HG02943 (cell line): ENCODE data around the gene PCSK2.

Source experiments
- ATAC-seq: cut with Tn5 transposase; IDR thresholded peaks from one replicate; pipeline ENCODE4 v1.9.1; 2021; ENCODE audit warnings: mild to moderate bottlenecking, low read depth, moderate library complexity; ENCODE audit not compliant: unreplicated experiment

The PCSK2 gene

DNA sequence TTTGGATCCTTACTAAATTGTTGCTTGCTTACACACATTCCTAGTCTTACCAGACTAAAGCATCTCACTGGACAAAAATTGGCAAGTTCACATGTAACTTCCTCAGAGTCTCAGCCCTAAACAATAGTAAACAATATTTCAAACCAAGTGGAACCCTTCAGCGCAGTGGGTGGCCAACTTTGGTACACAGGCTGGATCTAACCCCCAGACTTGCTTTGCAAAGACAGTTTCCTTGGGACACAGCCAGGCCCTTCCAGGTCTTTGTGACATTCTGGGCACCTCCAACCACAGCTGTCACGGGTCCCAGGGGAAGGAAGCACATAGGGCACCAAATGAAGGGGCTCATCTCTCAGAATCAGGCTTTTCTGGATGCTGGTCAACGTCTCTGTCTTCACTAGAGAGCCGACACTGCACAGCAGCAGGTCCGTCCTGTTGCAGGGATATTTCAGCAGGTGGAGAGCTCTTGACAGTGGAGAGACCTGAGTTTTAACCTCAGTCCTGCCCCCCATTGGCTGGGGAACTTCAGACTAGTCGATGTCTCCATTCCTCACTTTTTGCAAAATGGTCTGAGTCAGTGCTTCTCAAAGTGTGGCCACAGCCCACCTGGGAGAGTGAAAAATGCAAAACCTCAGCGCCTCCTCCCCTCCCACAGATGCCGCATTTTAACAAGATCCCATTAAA, 212.9 kb downstream of the PCSK2 start:
- no peak for ATAC-seq

GRCh38 chr20:17441745-17442144, 214.9 kb downstream of the PCSK2 start:
- no peak for ATAC-seq

DNA sequence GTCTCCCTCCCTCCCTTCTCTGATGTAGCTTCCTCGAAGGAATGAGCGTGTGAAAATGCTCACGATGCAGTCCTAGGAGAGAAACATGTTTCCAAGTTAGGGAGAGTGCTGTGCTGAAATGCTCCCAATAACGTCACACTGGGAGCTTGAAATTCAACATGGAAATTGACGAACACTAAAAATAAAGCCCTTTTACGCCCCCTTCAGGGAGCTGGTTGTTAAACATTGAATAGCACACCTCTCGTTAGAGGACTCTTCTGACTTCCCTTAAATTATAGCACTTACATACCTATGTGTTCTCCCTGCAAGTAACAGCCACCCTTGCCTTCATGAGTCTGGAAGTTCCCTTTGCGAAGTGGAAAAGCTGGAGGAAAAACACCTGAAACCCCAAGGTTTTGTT, 215.7 kb downstream of the PCSK2 start:
- no peak for ATAC-seq

DNA sequence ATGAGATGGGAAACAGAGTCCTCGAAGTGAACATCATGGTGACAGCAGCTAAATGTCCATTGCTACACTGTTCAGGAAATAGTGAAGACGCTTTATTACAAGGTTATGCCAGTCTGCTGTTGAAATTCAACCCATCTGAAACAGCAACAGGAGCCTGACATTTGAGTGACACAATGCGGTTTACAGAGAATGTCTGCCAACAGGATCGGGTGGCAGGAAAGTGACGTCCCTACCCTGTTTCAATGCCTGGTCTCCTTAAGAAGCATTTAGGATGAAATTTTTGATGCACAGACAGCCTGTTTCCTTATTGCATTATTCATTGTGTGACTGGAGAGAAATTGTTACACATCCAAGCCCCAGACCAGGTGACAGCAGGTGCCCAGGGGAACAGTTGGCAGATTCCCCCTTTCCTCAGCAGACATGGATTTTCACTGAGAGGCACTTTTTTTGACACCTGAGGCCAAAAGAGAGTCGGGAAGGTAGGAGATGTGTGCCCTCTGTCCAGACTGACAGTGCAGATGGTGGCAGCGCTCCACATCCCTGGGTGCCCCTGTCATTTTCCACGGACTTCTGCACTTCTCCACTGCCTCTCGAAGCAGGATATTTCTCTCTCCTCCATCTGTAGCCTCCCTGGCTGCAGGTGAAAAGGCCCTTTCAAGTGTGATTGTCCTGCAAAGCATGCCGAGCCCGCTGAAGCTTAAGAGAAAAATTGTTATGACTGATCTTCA, 216.5 kb downstream of the PCSK2 start:
- ATAC-seq = no peak

- ATAC-seq = no peak
Measured at GRCh38 chr20:17444091-17444490, 217.3 kb downstream of the PCSK2 start.

DNA sequence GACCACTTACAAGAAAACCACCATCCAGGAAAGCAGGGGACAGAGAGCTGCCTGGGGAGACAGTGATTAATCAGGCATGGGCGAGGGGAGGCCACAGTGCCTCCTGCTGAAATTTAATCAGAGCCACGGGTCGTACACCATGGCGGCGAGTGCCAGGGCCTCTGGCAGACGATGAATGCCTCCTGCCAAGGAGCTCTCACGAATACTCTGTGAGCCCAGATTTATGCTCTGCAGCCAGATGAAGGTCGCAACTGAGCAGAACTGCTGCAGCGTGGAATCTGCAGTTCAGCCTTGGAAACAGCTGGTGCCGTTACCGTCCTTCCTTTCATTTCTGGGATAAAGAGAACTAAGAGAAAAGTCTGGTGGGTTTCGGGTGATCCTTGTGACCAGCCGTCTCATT, 218.7 kb downstream of the PCSK2 start:
- no peak for ATAC-seq

- ATAC-seq = no peak
Measured at GRCh38 chr20:17446171-17446570, 219.3 kb downstream of the PCSK2 start.

DNA sequence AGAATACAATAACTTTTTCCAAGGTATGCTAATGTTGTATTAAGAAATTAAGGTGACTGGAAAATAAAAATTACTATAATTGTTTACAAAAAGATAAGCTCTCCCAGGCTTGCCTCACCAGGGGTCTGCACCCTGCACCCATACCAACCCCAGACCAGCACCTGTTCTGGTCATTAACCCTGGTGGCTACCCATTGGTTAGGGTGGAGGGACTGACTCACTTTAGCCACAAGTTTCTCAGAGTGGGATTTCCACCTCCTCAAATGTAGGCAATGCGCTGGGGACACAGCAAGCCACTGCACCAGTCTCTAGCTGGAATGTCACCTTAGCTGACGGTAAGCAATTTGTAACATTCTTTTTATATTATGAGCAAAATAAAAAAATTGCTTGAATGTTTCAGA, 221.2 kb downstream of the PCSK2 start:
- ATAC-seq = no peak

GRCh38 chr20:17449031-17449430, 222.2 kb downstream of the PCSK2 start:
- ATAC-seq = no peak

GRCh38 chr20:17452441-17452840, 225.6 kb downstream of the PCSK2 start:
- no peak for ATAC-seq

- no peak for ATAC-seq
Measured at GRCh38 chr20:17453592-17453991, 226.8 kb downstream of the PCSK2 start.

DNA sequence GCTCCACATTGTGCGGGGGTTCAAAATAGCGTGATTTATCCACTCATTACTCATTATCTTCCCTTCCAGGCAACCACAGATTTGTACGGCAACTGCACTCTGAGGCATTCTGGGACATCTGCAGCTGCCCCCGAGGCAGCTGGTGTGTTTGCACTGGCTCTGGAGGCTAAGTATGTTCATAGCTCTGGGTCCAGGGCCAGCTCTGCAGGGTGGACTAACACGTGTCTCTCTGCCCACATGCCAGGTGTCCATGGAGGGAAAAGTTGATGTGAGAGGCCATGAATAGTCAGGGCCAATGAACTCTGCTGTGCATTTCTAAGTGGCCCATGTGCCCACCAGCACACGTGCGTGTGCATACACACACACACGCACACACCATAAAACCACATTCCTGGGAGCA, 229.4 kb downstream of the PCSK2 start:
- no peak for ATAC-seq

DNA sequence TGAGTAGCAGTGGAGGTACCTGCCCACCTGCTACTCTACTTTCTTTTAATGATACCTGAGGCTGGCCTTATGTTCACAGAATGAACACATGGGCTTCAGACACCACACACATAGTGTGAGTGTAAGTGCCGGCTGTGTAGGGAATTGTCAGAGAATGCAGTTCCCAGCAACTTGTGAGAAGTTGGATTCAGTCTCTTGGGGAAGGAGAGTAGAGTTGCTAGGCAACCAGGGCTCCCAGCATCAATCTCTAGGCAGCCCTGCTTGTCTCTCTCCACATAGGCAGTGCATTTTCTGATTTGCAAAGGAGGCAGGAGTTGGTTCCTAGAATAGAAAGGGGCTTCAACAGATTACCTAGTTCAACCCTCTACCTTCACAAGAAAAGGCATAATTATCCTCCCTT, 230.2 kb downstream of the PCSK2 start:
- no peak for ATAC-seq

GRCh38 chr20:17457588-17458190, 230.8 kb downstream of the PCSK2 start:
- no peak for ATAC-seq

- ATAC-seq = no peak
Measured at GRCh38 chr20:17460119-17460518, 233.3 kb downstream of the PCSK2 start.

DNA sequence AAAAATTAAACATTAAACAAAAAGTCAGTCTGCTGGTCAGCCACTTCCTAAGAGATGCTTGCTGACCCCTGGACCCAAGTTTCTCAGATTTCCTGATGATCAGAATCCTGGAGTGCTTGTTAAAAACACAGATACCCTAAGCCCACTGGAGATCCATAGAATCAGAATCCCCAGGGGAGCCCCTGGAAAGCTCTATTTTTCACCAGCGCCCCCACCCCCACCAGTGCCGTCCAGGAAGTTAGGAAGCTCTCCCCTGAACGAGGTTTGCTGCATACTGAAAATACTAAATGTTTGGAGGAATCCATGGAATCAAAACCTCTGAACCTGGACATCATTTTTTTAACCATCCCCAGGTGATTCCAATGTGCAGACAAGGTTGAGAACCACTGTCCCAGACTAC, 235.1 kb downstream of the PCSK2 start:
- ATAC-seq = no peak

DNA sequence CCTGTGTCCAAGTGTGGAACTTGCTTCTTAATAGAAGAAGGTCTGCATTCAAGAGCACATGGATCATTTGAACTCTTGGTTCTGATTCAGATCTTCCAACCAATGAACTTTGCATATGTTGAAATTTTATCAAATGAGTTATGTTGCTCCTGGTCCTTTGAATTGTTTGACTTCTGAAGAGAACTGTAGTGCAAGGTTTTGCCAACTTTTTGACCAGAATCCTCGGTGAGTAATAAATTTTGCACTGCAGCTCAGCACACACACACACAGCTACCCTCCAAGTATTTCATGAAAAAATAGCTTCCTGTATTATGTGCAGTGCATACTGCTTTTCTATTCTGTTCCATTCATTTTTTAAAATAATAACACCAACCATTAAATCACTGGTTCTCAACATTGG, 236.9 kb downstream of the PCSK2 start:
- no peak for ATAC-seq

- ATAC-seq = no peak
Measured at GRCh38 chr20:17465236-17465635, 238.4 kb downstream of the PCSK2 start.

GRCh38 chr20:17466641-17467040, 239.8 kb downstream of the PCSK2 start:
- ATAC-seq = no peak

- ATAC-seq = no peak
Measured at GRCh38 chr20:17467120-17467655, 240.3 kb downstream of the PCSK2 start.

DNA sequence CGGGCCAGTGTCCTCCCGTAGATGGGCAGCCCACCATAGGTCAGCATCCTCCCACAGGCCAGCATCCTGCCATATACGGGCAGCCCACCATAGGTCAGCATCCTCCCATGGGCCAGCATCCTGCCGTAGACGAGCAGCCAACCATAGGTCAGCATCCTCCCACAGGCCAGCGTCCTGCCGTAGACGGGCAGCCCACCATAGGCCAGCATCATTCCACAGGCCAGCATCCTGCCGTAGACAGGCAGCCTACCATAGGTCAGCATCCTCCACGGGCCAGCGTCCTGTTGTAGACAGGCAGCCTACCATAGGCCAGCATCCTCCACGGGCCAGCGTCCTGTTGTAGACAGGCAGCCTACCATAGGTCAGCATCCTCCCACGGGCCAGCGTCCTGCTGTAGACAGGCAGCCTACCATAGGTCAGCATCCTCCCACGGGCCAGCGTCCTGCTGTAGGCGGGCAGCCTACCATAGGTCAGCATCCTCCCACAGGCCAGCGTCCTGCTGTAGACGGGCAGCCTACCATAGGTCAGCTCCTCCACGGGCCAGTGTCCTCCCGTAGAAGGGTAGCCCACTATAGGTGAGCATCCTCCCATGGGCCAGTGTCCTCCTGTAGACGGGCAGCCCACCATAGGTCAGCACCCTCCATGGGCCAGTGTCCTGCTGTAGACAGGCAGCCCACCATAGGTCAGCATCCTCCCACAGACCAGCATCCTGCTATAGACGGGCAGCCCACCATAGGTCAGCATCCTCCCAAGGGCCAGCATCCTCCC, 241.4 kb downstream of the PCSK2 start:
- ATAC-seq = no peak
